Glutamatergic neuron (in vitro differentiated cells): ENCODE data around the gene DEF6. TPM values are rescaled to one million over a fixed set of nuclear protein-coding genes. Genes with fewer than 3 reads are reported as not detected.

Source experiments
- DNase-seq: peaks from one replicate; pipeline ENCODE4 v3.0.0; 2022
- H3K27ac Mint-ChIP-seq: one replicate; pipeline ENCODE4 v1.8.0; 2020; ENCODE audit warnings: mild to moderate bottlenecking, mixed read lengths, inconsistent platforms; ENCODE audit not compliant: unreplicated experiment
- H3K27me3 Mint-ChIP-seq: one replicate; pipeline ENCODE4 v1.8.0; 2020; ENCODE audit warnings: mild to moderate bottlenecking, moderate library complexity, mixed read lengths, inconsistent platforms; ENCODE audit not compliant: unreplicated experiment
- H3K36me3 Mint-ChIP-seq: one replicate; pipeline ENCODE4 v1.8.0; 2020; ENCODE audit warnings: mild to moderate bottlenecking, mixed read lengths, inconsistent platforms; ENCODE audit not compliant: unreplicated experiment
- H3K4me1 Mint-ChIP-seq: one replicate; pipeline ENCODE4 v1.8.0; 2020; ENCODE audit warnings: mild to moderate bottlenecking, low read depth, mixed read lengths, inconsistent platforms; ENCODE audit not compliant: unreplicated experiment
- H3K4me3 Mint-ChIP-seq: one replicate; pipeline ENCODE4 v1.8.0; 2020; ENCODE audit warnings: mild to moderate bottlenecking, mixed read lengths, inconsistent platforms; ENCODE audit not compliant: unreplicated experiment
- H3K9me3 Mint-ChIP-seq: one replicate; pipeline ENCODE4 v1.8.0; 2020; ENCODE audit warnings: mild to moderate bottlenecking, moderate library complexity, mixed read lengths, inconsistent platforms; ENCODE audit not compliant: unreplicated experiment
- total RNA-seq: library from RNA; stranded (reverse); fragmentation: NEBNext Ultra II Directional; extraction: Animal tissue kit (Norgen Biotek cat#: 25700); gene quantifications from one replicate; pipeline ENCODE4 v1.2.1, GENCODE V29; 2021; ENCODE audit not compliant: unreplicated experiment
- TF ChIP-seq, protein P1 (sequence below): fragments of 200-600 bp; sonication (generic); IDR thresholded peaks from one replicate; pipeline ENCODE4 v1.5.0; 2021; ENCODE audit not compliant: partially characterized antibody, unreplicated experiment

Gene DEF6
- total RNA-seq, 1 donor from 2014 or later = 1.8 TPM

- Mint-ChIP-seq H3K27ac (peak overlapping the region; percentile 86), H3K27me3 (peaks cover 3% of the 10 kb centered on the region), H3K4me1 (peaks cover 40% of the 10 kb centered on the region), H3K9me3 (peaks cover 4% of the 10 kb centered on the region), H3K36me3 (no peaks in the 10 kb centered on the region), H3K4me3 (peak overlapping the region; percentile 77)
- DNase-seq = peak; percentile 38
- TF ChIP-seq, protein P1, sequence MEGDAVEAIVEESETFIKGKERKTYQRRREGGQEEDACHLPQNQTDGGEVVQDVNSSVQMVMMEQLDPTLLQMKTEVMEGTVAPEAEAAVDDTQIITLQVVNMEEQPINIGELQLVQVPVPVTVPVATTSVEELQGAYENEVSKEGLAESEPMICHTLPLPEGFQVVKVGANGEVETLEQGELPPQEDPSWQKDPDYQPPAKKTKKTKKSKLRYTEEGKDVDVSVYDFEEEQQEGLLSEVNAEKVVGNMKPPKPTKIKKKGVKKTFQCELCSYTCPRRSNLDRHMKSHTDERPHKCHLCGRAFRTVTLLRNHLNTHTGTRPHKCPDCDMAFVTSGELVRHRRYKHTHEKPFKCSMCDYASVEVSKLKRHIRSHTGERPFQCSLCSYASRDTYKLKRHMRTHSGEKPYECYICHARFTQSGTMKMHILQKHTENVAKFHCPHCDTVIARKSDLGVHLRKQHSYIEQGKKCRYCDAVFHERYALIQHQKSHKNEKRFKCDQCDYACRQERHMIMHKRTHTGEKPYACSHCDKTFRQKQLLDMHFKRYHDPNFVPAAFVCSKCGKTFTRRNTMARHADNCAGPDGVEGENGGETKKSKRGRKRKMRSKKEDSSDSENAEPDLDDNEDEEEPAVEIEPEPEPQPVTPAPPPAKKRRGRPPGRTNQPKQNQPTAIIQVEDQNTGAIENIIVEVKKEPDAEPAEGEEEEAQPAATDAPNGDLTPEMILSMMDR = no peak
Measured at GRCh38 chr6:35363293-35363750, 65.7 kb downstream of the DEF6 start.

DNA sequence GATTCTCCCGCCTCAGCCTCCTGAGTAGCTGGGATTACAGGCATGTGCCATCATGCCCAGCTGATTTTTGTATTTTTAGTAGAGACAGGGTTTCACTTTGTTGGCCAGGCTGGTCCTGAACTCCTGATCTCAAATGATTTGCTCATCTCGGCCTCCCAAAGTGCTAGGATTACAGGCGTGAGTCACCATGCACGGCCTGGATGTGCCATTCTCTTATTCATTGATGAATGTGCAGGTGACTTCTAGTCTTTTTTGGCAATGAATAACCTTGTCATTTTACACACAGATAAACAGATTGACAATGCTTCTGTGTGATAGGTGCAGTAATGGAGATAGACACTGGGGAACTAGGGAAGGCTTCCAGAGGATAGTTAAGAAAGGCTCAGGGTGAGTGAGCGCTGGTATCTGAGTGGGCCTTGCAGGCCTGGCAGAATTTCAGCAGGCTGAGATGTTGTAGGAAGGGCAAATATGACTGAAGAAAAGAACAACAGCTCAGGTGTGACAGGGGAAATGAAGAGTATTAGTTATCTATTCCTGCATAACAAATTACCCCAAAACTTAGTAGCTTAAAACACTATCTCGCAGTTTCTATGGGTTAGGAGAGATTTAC, 68.1 kb downstream of the DEF6 start:
- Mint-ChIP-seq H3K4me1 (peaks cover 39% of the 10 kb centered on the region), H3K27ac (no peak overlapping the region), H3K27me3 (peaks cover 3% of the 10 kb centered on the region), H3K4me3 (no peak overlapping the region), H3K36me3 (no peaks in the 10 kb centered on the region), H3K9me3 (peaks cover 1% of the 10 kb centered on the region)
- no peak for DNase-seq
- TF ChIP-seq, protein P1 = no peak

DNA sequence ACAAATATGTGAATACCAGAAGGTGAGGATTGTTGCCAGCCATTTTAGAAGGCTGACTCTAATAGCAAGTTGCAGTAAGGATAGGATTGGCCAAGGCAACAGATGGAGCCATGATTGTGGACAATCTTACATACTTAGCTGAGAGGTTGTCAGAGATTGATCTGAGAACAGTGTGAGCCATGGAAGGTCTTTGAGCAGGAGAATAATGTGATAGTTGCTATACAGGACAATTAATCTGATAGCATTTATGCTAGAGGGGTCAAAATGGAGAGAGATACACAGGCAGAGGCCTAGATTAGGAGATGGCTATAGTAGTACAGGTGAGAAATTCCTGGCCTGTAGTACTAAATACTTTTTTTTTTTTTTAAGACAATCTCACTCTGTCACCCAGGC, 68.6 kb downstream of the DEF6 start:
- Mint-ChIP-seq H3K4me3 (no peak overlapping the region), H3K36me3 (no peaks in the 10 kb centered on the region), H3K4me1 (peaks cover 38% of the 10 kb centered on the region), H3K27ac (no peak overlapping the region), H3K27me3 (peaks cover 3% of the 10 kb centered on the region), H3K9me3 (peaks cover 1% of the 10 kb centered on the region)
- DNase-seq = no peak
- TF ChIP-seq, protein P1 = no peak

DNA sequence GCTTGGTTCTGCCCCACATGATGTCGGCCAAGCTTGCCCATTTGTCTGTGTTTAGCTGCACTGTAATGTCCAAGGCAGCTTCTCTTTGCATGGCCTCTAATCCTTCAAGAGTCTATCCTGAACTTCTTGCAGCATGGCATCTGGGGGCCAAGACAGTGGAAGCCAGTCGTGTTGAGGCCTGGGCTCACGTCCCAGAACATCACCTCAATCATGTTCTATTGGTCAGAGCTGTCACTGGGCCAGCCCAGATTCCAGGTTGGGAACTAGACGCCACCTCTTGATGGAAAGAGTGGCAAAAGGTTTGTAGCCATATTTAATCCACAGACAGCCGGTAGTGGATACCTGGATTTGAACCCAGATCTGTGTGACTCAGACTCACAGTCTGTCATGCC, 70.0 kb downstream of the DEF6 start:
- peaks cover 32% of the 10 kb centered on the region for H3K4me1 Mint-ChIP-seq
- H3K27ac Mint-ChIP-seq = no peak overlapping the region
- no peaks in the 10 kb centered on the region for H3K27me3 Mint-ChIP-seq

More for the DNA sequence above, 70.0 kb downstream of the DEF6 start:
- no peak for DNase-seq
- Mint-ChIP-seq H3K36me3 (no peaks in the 10 kb centered on the region), H3K4me3 (no peak overlapping the region), H3K9me3 (peaks cover 2% of the 10 kb centered on the region)
- TF ChIP-seq, protein P1 = no peak
